Spinal cord (tissue), 10 donors: ENCODE data around the gene SLC7A5. TPM values are rescaled to one million over a fixed set of nuclear protein-coding genes. Genes with fewer than 3 reads are reported as not detected.
"Not testable (repeated sequence)": the region's sequence is repeated elsewhere in the genome, so short reads cannot be mapped to it uniquely, and the experiment has no call there.

ENCODE experiments used
- DNase-seq, 6 donors: peaks; one replicate each; pipeline versions ENCODE4 v3.0.0 to v3.0.0-alpha.2; 2013 to 2015; ENCODE audit warnings: low spot score in 6 of 6, low read depth in 4 of 6
- H3K27ac ChIP-seq: one replicate; pipeline ENCODE4 v1.5.1; 2013; ENCODE audit warnings: low read depth, low read length, control low read depth
- H3K27me3 ChIP-seq: one replicate; pipeline ENCODE4 v1.6.1; 2013; ENCODE audit warnings: low read length; ENCODE audit not compliant: control insufficient read depth, insufficient read depth
- H3K36me3 ChIP-seq: one replicate; pipeline ENCODE4 v1.6.1; 2013; ENCODE audit warnings: low read length; ENCODE audit not compliant: control insufficient read depth, insufficient read depth
- H3K4me1 ChIP-seq: one replicate; pipeline ENCODE4 v1.6.1; 2013; ENCODE audit warnings: low read length; ENCODE audit not compliant: control insufficient read depth, insufficient read depth
- H3K4me3 ChIP-seq: one replicate; pipeline ENCODE4 v1.5.1; 2013; ENCODE audit warnings: low read depth, low read length, control low read depth
- H3K9me3 ChIP-seq: one replicate; pipeline ENCODE4 v1.6.1; 2013; ENCODE audit warnings: low read length; ENCODE audit not compliant: control insufficient read depth, insufficient read depth
- WGBS: methylation state at CpG from one replicate; pipeline ENCODE4 v1.1.5; 2013; ENCODE audit warnings: missing lambda C conversion rate; ENCODE audit not compliant: insufficient coverage; 5-methylcytosine and 5-hydroxymethylcytosine counted together
- long read RNA-seq, 4 donors: transcript quantifications; one replicate each; lab custom pipeline, GENCODE V29; 2026
- polyA plus RNA-seq, 2 donors: library from polyadenylated mRNA; unstranded; fragments of 120-200 nt; gene quantifications; one replicate each; pipeline ENCODE4 v1.2.1, GENCODE V29; 2013; ENCODE audit not compliant: insufficient read length in 2 of 2
- total RNA-seq, 2 donors: library from RNA; depleted of rRNA in 1 of 2; stranded (reverse); fragments of 120-200 nt in 1 of 2; fragments of >200 nt in 1 of 2; gene quantifications; one replicate each; pipeline versions ENCODE4 v1.2.3 to v1.2.4, GENCODE V29; 2013 to 2014
- donor health status: healthy.

SLC7A5 gene
- total RNA-seq (10 to 100 TPM; 16.6 to 22.2 TPM), polyA plus RNA-seq (100 to 1,000 TPM; 109 to 112 TPM)
- long read RNA-seq, donor 1, full-length matches to known transcripts: 21 of 21 reads
- long read RNA-seq, donor 1, partial matches to known transcripts: 0 of 21 reads
- long read RNA-seq, donor 1, other reads (novel, unspliced or antisense): 0 of 21 reads
- long read RNA-seq, donor 2, full-length matches to known transcripts: 20 of 26 reads
- long read RNA-seq, donor 2, partial matches to known transcripts: 6 of 26 reads
- long read RNA-seq, donor 2, other reads (novel, unspliced or antisense): 0 of 26 reads
- long read RNA-seq, donor 3, full-length matches to known transcripts: 8 of 15 reads
- long read RNA-seq, donor 3, partial matches to known transcripts: 7 of 15 reads
- long read RNA-seq, donor 3, other reads (novel, unspliced or antisense): 0 of 15 reads
- long read RNA-seq, donor 4, full-length matches to known transcripts: 2 of 2 reads
- long read RNA-seq, donor 4, partial matches to known transcripts: 0 of 2 reads
- long read RNA-seq, donor 4, other reads (novel, unspliced or antisense): 0 of 2 reads

DNA sequence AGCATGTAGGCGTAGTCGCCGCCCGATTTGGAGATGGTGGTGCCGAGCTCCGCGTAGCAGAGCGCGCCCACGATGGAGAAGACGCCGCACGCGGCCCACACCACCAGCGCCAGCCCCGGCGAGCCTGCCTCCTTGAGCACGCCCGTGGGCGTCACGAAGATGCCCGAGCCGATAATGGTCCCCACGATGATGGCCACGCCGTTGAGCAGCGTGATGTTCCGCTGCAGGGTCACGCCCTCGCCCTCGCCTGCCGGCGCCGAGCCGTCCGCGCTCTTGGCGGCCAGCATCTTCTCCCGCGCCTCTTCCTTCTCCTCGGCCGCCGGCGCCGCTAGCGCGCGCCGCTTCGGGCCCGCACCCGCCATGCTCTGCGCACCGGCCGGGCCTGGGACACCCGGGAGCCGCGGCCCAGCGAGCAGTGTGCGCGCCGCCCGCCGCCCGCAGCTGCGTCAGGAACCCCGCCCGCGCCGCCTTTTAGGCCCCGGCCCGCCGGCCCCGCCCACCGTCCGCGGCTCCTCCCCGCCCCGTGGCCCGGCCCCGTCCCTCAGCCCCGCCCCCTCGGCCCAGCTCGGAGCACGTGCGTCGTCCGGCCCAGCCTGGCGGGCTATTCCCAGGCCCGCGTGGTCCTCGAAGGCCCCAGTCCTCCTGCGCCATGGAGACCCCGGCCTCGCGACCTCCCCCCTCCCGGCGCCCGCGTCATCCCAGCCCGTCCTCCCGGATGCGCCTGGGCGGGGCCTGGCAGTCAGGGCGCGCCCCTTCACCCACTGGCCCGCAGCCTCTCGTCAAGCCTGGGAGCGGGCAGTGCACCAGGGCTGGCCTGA is at the start of gene SLC7A5:
TSS of gene SLC7A5 (minus strand) at position 447 of the 818 bp plus-strand sequence. CDS start at position 362, 85 bp downstream.
- H3K27ac ChIP-seq: not testable (repeated sequence)
- peak in 2 of 6 donors; percentile 87 to 89 for DNase-seq

GRCh38 chr16:87918338-87918737 is 49.0 kb upstream of the SLC7A5 start:
- no peak for DNase-seq
- Histone ChIP-seq H3K4me3 (no peak overlapping the region), H3K9me3 (no peaks in the 10 kb centered on the region), H3K36me3 (no peaks in the 10 kb centered on the region), H3K27me3 (no peaks in the 10 kb centered on the region), H3K4me1 (peaks cover 16% of the 10 kb centered on the region), H3K27ac (no peak overlapping the region)
- 71% methylated on average over 13 of the region's 13 CpGs for WGBS

More for the DNA sequence above, at the start of gene SLC7A5:
- H3K36me3 ChIP-seq, H3K9me3 ChIP-seq, H3K27me3 ChIP-seq: not testable (repeated sequence)
- peaks cover 46% of the 10 kb centered on the region for H3K4me1 ChIP-seq
- WGBS: 2% methylated on average over 106 of the region's 109 CpGs
- H3K4me3 ChIP-seq: peak within 1 kb of the TSS; percentile 41

- Histone ChIP-seq H3K4me1 (peaks cover 14% of the 10 kb centered on the region), H3K36me3 (no peaks in the 10 kb centered on the region), H3K4me3 (no peak overlapping the region), H3K27ac (no peak overlapping the region), H3K27me3 (no peaks in the 10 kb centered on the region), H3K9me3 (no peaks in the 10 kb centered on the region)
- WGBS: 99% methylated on average over 8 of the region's 9 CpGs
- DNase-seq: no peak
Measured at GRCh38 chr16:87917503-87917902, 48.2 kb upstream of the SLC7A5 start.

- Histone ChIP-seq H3K4me3 (no peak overlapping the region), H3K36me3 (no peaks in the 10 kb centered on the region), H3K27me3 (no peaks in the 10 kb centered on the region), H3K9me3 (no peaks in the 10 kb centered on the region), H3K4me1 (peaks cover 15% of the 10 kb centered on the region), H3K27ac (no peak overlapping the region)
- DNase-seq: no peak
- WGBS: 96% methylated on average over 23 of the region's 25 CpGs
Measured at GRCh38 chr16:87914812-87915211, 45.5 kb upstream of the SLC7A5 start.

DNA sequence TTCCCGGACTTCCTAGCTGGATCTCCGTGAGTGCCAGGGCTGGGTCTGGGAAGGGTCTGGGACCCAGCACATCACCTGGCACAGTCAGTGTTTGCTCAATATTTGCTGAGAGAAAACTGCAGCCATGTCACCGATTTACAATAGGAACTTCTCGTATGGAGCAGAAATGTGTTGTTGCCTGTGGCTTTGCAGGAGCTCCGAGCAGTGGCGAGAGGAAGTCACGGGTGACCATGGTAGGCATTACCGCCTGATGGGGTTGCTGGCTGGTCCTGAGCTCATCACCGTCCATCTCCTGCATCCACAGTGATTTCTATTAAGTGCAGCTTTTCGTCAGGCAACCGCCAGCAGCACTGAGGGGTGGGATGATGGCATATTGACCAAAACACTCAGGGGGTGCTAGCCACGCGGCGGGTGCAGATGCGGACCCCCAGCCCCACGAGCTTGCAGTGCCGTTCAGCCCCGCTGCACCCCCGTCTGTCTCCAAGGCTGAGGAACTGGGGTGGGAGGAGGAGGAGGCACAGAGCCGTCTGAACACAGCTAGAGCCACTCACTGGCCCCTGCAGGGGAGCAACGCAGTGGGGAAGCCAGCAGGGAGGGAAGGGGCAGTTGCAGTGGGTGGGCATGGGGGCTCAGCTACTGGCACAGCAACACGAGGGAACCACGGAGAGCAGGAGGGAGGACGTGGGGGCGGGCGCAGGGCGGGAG is 44.9 kb upstream of the SLC7A5 start:
- DNase-seq: not testable (repeated sequence)
- H3K4me1 ChIP-seq: peaks cover 15% of the 10 kb centered on the region
- 68% methylated on average over 18 of the region's 27 CpGs for whole genome bisulfite sequencing

DNA sequence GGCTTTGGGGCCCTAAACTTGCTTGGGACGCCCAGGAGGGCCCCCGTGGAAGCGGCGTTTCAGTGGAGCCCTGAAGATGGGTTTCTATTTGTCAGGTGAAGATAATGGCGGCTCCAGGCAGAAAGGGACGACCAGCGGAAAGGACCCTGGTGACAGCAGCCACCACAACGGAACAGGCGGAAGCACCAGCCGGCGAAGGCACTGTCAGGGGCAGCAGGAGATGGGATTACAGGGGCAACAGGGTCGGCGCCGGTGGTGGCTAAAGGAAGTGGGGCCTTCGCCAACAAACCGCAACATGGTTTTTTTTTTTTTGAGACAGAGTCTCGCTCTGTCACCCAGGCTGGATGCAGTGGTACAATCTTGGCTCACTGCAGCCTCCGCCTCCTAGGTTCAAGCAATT is 43.4 kb upstream of the SLC7A5 start:
- H3K4me1 ChIP-seq, H3K36me3 ChIP-seq, H3K4me3 ChIP-seq, H3K27me3 ChIP-seq, H3K9me3 ChIP-seq, H3K27ac ChIP-seq, DNase-seq: not testable (repeated sequence)
- WGBS: 87% methylated on average over 18 of the region's 18 CpGs

More for the DNA sequence above, 44.9 kb upstream of the SLC7A5 start:
- not testable (repeated sequence) for H3K27me3 ChIP-seq, H3K9me3 ChIP-seq, H3K27ac ChIP-seq, H3K4me3 ChIP-seq, H3K36me3 ChIP-seq

- H3K9me3 ChIP-seq, H3K27ac ChIP-seq, H3K27me3 ChIP-seq, H3K4me3 ChIP-seq, H3K36me3 ChIP-seq, H3K4me1 ChIP-seq: not testable (repeated sequence)
- peak in 2 of 6 donors; percentile 69 to 88 for DNase-seq
- WGBS: 61% methylated on average over 19 of the region's 23 CpGs
Measured at GRCh38 chr16:87911106-87911763, 41.9 kb upstream of the SLC7A5 start.

DNA sequence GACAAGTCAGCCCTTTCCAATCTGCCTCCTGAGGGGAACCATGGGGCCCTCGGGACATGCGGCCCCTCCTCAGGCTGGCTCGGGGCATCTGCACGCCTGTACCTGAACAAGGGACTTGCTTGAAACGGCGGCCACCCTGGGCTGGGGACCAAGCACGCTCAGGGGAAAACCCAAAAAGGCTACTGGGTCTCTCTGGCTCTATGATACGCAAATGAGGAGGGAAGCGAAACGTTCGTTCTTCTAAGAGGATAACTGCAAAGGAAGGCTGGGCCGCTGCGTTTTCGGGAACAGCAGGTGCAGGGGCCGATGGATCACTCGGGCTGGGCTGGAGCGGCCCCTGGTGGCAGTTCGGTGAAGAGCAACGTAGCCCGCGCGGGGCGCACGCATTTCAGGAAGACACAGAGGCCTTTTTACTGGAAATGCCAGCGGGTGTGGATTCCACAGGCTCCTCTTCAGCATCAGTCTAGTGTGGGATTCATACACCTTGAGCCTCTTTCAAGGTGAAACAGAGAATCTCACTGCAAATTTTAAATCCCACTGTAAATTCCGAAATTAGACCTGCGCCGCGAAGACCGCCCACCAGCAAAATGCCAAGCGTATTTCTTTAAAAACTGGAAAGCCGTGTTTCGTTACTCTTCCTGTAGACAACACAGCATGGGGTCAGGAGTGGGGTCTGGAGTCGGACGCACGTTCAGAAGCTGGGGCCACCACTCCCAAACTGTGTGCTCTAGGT is 40.1 kb upstream of the SLC7A5 start:
- 35% methylated on average over 36 of the region's 36 CpGs for WGBS
- not testable (repeated sequence) for H3K36me3 ChIP-seq, H3K4me3 ChIP-seq, H3K27ac ChIP-seq, H3K9me3 ChIP-seq, H3K4me1 ChIP-seq, H3K27me3 ChIP-seq
- DNase-seq: peak in 4 of 6 donors; percentile 13 to 88 (median 48)
